Caco-2 (cell line): ENCODE data around the gene PMPCA. TPM values are rescaled to one million over a fixed set of nuclear protein-coding genes. Genes with fewer than 3 reads are reported as not detected.

Experiments used
- BruUV-seq: library from RNA; stranded (reverse); fragments of 400-500 nt; replicated peaks from 2 replicates; lab custom pipeline; 2021; lab: Mats Ljungman, UMichigan
- CTCF ChIA-PET: fragments of 300-600 bp; sonication (Branson Sonifier 250); formaldehyde crosslinking; loops from one replicate; lab custom pipeline; 2022; ENCODE audit warnings: antibody characterized with exemption; lab: Charles Lee
- POLR2A ChIA-PET: fragments of 300-600 bp; sonication (Branson Sonifier 250); formaldehyde crosslinking; loops from one replicate; lab custom pipeline; 2022; ENCODE audit warnings: antibody characterized with exemption; lab: Charles Lee
- DNase-seq, 2 experiments: peaks; one replicate each; pipeline versions ENCODE4 v3.0.0 to v3.0.0-alpha.2; 2020 to 2022
- H3K27me3 ChIP-seq: replicated peaks from 2 replicates; pipeline ENCODE4 v1.6.0; 2011; ENCODE audit warnings: low read length; ENCODE audit not compliant: control insufficient read depth, insufficient read depth
- H3K36me3 ChIP-seq: 2 replicates; pipeline ENCODE4 v1.5.1; 2011; ENCODE audit warnings: low read length; ENCODE audit not compliant: control insufficient read depth, insufficient read depth
- H3K4me1 ChIP-seq: fragments of 250-450 bp; sonication (Bioruptor Pico); 2 replicates; pipeline ENCODE4 v1.5.1; 2020; ENCODE audit warnings: mild to moderate bottlenecking
- H3K4me3 ChIP-seq: 2 replicates; pipeline ENCODE4 v1.5.1; 2011; ENCODE audit warnings: low read depth, mild to moderate bottlenecking, control low read depth, low read length
- H3K9me3 ChIP-seq: fragments of 250-450 bp; sonication (Bioruptor Pico); 2 replicates; pipeline ENCODE4 v1.5.1; 2020; ENCODE audit warnings: mild to moderate bottlenecking, moderate library complexity
- H3K27ac Mint-ChIP-seq: one replicate; pipeline ENCODE4 v1.8.0; 2022; ENCODE audit warnings: mixed read lengths; ENCODE audit not compliant: unreplicated experiment
- H3K27me3 Mint-ChIP-seq: one replicate; pipeline ENCODE4 v1.8.0; 2022; ENCODE audit warnings: mixed read lengths; ENCODE audit not compliant: insufficient read depth, unreplicated experiment
- H3K36me3 Mint-ChIP-seq: one replicate; pipeline ENCODE4 v1.8.0; 2022; ENCODE audit warnings: mild to moderate bottlenecking, mixed read lengths; ENCODE audit not compliant: insufficient read depth, unreplicated experiment
- H3K4me1 Mint-ChIP-seq: one replicate; pipeline ENCODE4 v1.8.0; 2022; ENCODE audit warnings: low read depth, mixed read lengths; ENCODE audit not compliant: unreplicated experiment
- H3K4me3 Mint-ChIP-seq: one replicate; pipeline ENCODE4 v1.8.0; 2022; ENCODE audit warnings: mild to moderate bottlenecking, moderate library complexity, mixed read lengths; ENCODE audit not compliant: unreplicated experiment
- H3K9me3 Mint-ChIP-seq: one replicate; pipeline ENCODE4 v1.8.0; 2022; ENCODE audit warnings: mixed read lengths; ENCODE audit not compliant: unreplicated experiment
- intact Hi-C: fragments of 100-400 bp; cut with micrococcal nuclease; formaldehyde crosslinking; loops from one replicate; pipeline ENCODE4 v1.10.0; 2022; ENCODE audit not compliant: unreplicated experiment
- total RNA-seq: library from RNA; stranded (reverse); gene quantifications from 2 replicates; pipeline ENCODE4 v1.2.3, GENCODE V29; 2022
- TF ChIP-seq, protein P1 (sequence below), 2 experiments: fragments of 200-600 bp in 1 of 2; IDR thresholded peaks; 1 replicate in 1 of 2; 2 replicates in 1 of 2; pipeline versions ENCODE4 v1.5.1 to v1.8.0; 2011 to 2022; ENCODE audit warnings: antibody characterized with exemption in 1 of 2, control low read depth in 1 of 2, inconsistent platforms in 1 of 2, low read depth in 1 of 2, low read length in 1 of 2, mild to moderate bottlenecking in 1 of 2, moderate library complexity in 1 of 2; ENCODE audit not compliant: insufficient read depth in 1 of 2, severe bottlenecking in 1 of 2, unreplicated experiment in 1 of 2

The PMPCA gene
- total RNA-seq, 1 experiment from 2014 or later, result 91.5 TPM

DNA sequence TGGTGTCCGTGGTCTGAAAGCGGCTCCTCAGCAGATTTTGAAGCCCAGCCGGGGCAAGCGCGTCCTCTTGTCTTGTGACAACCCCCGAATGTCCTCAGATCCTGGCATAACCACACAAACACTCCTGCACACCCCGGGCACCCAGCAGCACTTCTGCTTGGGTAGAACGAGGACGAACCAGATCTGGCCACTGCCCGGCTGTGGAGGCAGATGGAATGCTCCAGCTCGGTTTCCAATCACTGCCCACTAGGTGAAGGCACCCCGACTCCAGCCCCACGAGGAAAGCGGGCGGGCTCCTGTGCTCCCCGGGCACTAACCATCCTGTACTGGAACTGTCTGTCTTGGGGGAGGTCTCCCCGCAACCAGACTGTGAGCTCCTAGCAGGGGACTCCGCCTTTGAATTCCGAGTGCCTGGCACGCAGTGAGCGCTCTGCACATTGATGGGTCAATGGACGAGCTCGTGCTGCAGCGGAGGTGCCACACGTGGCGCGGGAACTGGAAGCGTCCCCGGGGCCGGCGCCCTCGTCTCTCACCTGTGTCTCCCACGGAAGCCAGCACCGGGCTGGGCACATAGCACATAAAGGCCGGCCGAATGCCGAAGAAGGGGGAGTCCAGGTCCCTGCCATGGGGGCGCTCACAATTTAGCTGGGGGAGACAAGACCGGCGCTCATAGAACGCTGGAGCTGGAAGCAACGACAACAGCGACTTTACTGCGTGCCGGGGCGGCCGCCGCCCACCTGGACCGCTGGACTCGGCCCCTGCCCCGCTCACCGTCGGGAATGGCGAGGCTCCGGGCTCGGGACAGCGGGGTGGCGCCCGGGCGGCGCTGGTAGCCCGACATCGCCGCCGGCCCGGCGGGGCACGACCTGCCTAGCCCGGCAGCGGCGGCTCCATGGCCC lies 652 bp upstream of the PMPCA start:
- TF ChIP-seq, protein P1, sequence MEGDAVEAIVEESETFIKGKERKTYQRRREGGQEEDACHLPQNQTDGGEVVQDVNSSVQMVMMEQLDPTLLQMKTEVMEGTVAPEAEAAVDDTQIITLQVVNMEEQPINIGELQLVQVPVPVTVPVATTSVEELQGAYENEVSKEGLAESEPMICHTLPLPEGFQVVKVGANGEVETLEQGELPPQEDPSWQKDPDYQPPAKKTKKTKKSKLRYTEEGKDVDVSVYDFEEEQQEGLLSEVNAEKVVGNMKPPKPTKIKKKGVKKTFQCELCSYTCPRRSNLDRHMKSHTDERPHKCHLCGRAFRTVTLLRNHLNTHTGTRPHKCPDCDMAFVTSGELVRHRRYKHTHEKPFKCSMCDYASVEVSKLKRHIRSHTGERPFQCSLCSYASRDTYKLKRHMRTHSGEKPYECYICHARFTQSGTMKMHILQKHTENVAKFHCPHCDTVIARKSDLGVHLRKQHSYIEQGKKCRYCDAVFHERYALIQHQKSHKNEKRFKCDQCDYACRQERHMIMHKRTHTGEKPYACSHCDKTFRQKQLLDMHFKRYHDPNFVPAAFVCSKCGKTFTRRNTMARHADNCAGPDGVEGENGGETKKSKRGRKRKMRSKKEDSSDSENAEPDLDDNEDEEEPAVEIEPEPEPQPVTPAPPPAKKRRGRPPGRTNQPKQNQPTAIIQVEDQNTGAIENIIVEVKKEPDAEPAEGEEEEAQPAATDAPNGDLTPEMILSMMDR (IDR thresholded peaks at IDR 0.05; ENCODE audit: insufficient read depth in 1 of 2, low read depth in 1 of 2, low read length in 1 of 2, severe bottlenecking in 1 of 2, unreplicated experiment in 1 of 2), result no peak
- H3K4me3 ChIP-seq, result peak overlapping the region; percentile 81
- no peaks in the 10 kb centered on the region for H3K27me3 ChIP-seq
- peaks cover 80% of the 10 kb centered on the region for H3K36me3 Mint-ChIP-seq
- H3K4me3 Mint-ChIP-seq, result peak overlapping the region; percentile 76
- peak in 1 of 2 experiments; percentile 34 for DNase-seq
- ChIA-PET CTCF (interaction anchor here (1.0 to 1.2 kb wide), 3 partner anchors 9 to 58 kb away, joined by 3 to 7 read pairs (median 5); no protein-coding TSS in a partner anchor), POLR2A (interaction anchor here (1.3 to 1.4 kb wide), 2 partner anchors 9 to 47 kb away, joined by 3 to 4 read pairs; no protein-coding TSS in a partner anchor)
- H3K4me1 Mint-ChIP-seq, result peaks cover 16% of the 10 kb centered on the region
- peaks cover 9% of the 10 kb centered on the region for H3K36me3 ChIP-seq
- TSS peak; percentile 53 for BruUV-seq
- peak overlapping the region; percentile 85 for H3K27ac Mint-ChIP-seq
- H3K27me3 Mint-ChIP-seq, result no peaks in the 10 kb centered on the region
- intact Hi-C loops, result no loop called here
- no peaks in the 10 kb centered on the region for H3K9me3 ChIP-seq
- peaks cover 12% of the 10 kb centered on the region for H3K4me1 ChIP-seq
- H3K9me3 Mint-ChIP-seq, result no peaks in the 10 kb centered on the region

DNA sequence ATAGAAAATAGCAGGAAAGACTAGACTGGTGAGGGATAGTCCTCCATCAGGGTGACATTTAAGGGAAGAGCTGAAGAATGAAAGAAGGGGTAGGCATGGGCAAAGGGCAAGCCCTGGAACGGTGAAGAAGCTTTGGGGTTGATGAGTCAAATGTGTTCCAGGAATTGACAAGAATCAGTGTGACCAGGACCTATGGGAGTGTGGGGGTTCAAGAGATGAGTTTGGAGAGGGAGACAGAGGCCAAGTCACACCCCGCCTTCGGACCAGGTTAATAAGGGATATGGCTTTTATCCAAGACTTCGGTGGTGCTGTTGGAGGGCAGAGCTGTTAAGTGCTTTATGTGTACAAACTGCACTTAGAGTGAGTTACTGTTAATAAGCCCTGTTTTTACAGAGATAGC lies 920 bp downstream of the PMPCA start:
- Histone ChIP-seq H3K4me1 (peaks cover 12% of the 10 kb centered on the region), H3K4me3 (peak overlapping the region; percentile 81), H3K27me3 (no peaks in the 10 kb centered on the region), H3K9me3 (no peaks in the 10 kb centered on the region), H3K36me3 (peaks cover 9% of the 10 kb centered on the region)
- no peak for DNase-seq
- BruUV-seq, result TSS peak; percentile 68
- Mint-ChIP-seq H3K9me3 (no peaks in the 10 kb centered on the region), H3K4me3 (peak overlapping the region; percentile 76), H3K36me3 (peaks cover 81% of the 10 kb centered on the region), H3K27ac (peak overlapping the region; percentile 85), H3K4me1 (peaks cover 16% of the 10 kb centered on the region), H3K27me3 (no peaks in the 10 kb centered on the region)
- CTCF ChIA-PET, result interaction anchor here (0.6 kb wide), 1 partner anchor 27 kb away, joined by 4 read pairs; no protein-coding TSS in a partner anchor
- TF ChIP-seq, protein P1 (IDR thresholded peaks at IDR 0.05; ENCODE audit: insufficient read depth in 1 of 2, low read depth in 1 of 2, low read length in 1 of 2, severe bottlenecking in 1 of 2, unreplicated experiment in 1 of 2), result no peak
- intact Hi-C loops, result no loop called here
- POLR2A ChIA-PET, result no interaction called here

DNA sequence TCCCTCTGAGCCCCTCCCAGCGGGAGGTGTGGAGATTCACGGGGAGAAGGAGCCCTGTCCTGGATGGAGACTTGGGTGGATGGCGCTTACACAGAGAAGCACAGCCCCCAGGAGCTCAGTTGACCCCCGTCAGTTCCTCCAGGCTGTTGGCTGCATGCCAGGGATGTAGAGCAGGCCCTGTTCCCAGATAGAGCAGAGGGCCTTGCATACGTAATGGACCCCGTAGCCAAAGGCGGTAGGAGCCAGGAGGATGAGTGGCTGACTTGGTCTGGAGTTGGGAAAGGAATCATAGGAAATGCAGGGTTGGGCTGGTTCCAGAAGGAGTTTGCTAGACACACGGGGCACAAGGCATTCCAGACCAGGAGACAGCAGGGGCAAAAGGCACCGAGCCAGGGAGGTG lies 2.5 kb downstream of the PMPCA start:
- no peaks in the 10 kb centered on the region for H3K27me3 Mint-ChIP-seq
- Histone ChIP-seq H3K9me3 (no peaks in the 10 kb centered on the region), H3K27me3 (no peaks in the 10 kb centered on the region), H3K36me3 (peaks cover 7% of the 10 kb centered on the region), H3K4me1 (peaks cover 12% of the 10 kb centered on the region), H3K4me3 (no peak overlapping the region)
- TF ChIP-seq, protein P1 (IDR thresholded peaks at IDR 0.05; ENCODE audit: insufficient read depth in 1 of 2, low read depth in 1 of 2, low read length in 1 of 2, severe bottlenecking in 1 of 2, unreplicated experiment in 1 of 2), result no peak
- no peak overlapping the region for H3K4me3 Mint-ChIP-seq
- ChIA-PET POLR2A (interaction anchor here (1.0 kb wide), 1 partner anchor 50 kb away, joined by 3 read pairs; no protein-coding TSS in a partner anchor), CTCF (no interaction called here)
- H3K27ac Mint-ChIP-seq, result no peak overlapping the region
- no peak for DNase-seq
- H3K9me3 Mint-ChIP-seq, result no peaks in the 10 kb centered on the region
- intact Hi-C loops, result no loop called here
- peaks cover 90% of the 10 kb centered on the region for H3K36me3 Mint-ChIP-seq
- H3K4me1 Mint-ChIP-seq, result peaks cover 16% of the 10 kb centered on the region
- no TSS peak for BruUV-seq
